Activated B cell treated with CpG ODN at 0.5 μM for 24 hours (primary cell): ENCODE data around the gene PMVK. TPM values are rescaled to one million over a fixed set of nuclear protein-coding genes. Genes with fewer than 3 reads are reported as not detected.

Experiments used
- ATAC-seq: fragments of 200-7000 bp; cut with Tn5 transposase; one replicate; pipeline ENCODE4 v1.10.0; 2021; ENCODE audit warnings: low read depth, mild to moderate bottlenecking, moderate library complexity
- CTCF ChIA-PET: fragments of 350-600 bp; sonication (Branson Sonifier 250); formaldehyde crosslinking; loops from one replicate; lab custom pipeline; 2021; ENCODE audit warnings: antibody characterized with exemption; lab: Charles Lee
- POLR2A ChIA-PET: fragments of 350-600 bp; sonication (Branson Sonifier 250); formaldehyde crosslinking; loops from one replicate; lab custom pipeline; 2021; ENCODE audit warnings: antibody characterized with exemption; lab: Charles Lee
- DNase-seq: peaks from one replicate; pipeline ENCODE4 v3.0.0; 2022
- H3K27ac Mint-ChIP-seq: one replicate; pipeline ENCODE4 v1.8.0; 2020; ENCODE audit warnings: mixed read lengths
- H3K27me3 Mint-ChIP-seq: one replicate; pipeline ENCODE4 v1.8.0; 2021; ENCODE audit warnings: mixed read lengths
- H3K36me3 Mint-ChIP-seq: one replicate; pipeline ENCODE4 v1.8.0; 2021; ENCODE audit warnings: low read depth, mixed read lengths
- H3K4me1 Mint-ChIP-seq: one replicate; pipeline ENCODE4 v1.8.0; 2021; ENCODE audit warnings: mixed read lengths
- H3K4me3 Mint-ChIP-seq: one replicate; pipeline ENCODE4 v1.8.0; 2020; ENCODE audit warnings: mild to moderate bottlenecking, mixed read lengths
- H3K9me3 Mint-ChIP-seq: one replicate; pipeline ENCODE4 v1.8.0; 2020; ENCODE audit warnings: mixed read lengths
- CTCF ChIP-seq: fragments of 200-600 bp; IDR thresholded peaks from one replicate; pipeline ENCODE4 v1.8.0; 2022; ENCODE audit warnings: antibody characterized with exemption, mild to moderate bottlenecking
- intact Hi-C: fragments of 100-400 bp; cut with micrococcal nuclease; formaldehyde crosslinking; loops from one replicate; pipeline ENCODE4 v1.15.1; 2024
- total RNA-seq: library from RNA; stranded (reverse); gene quantifications from 2 replicates; pipeline ENCODE4 v1.2.3, GENCODE V29; 2022

PMVK gene
- total RNA-seq, 1 donor from 2014 or later: 24.6 TPM

- peaks cover 66% of the 10 kb centered on the region for H3K36me3 Mint-ChIP-seq
Observed at GRCh38 chr1:154926201-154926600, 10.3 kb downstream of the PMVK start.

GRCh38 chr1:154925335-154926170 lies 11.0 kb downstream of the PMVK start:
- no peaks in the 10 kb centered on the region for H3K27me3 Mint-ChIP-seq

More at GRCh38 chr1:154926201-154926600, 10.3 kb downstream of the PMVK start:
- no peak for TF ChIP-seq CTCF
- intact Hi-C loops: no loop called here
- ChIA-PET POLR2A (interaction anchor here (2.0 kb wide), 1 partner anchor 10 kb away, joined by 9 read pairs; the partner anchor contains the start of gene PMVK), CTCF (no interaction called here)
- no peak for DNase-seq
- Mint-ChIP-seq H3K27me3 (no peaks in the 10 kb centered on the region), H3K4me1 (peaks cover 7% of the 10 kb centered on the region), H3K4me3 (no peak overlapping the region), H3K27ac (no peak overlapping the region), H3K9me3 (no peaks in the 10 kb centered on the region)
- ATAC-seq: no peak

GRCh38 chr1:154923695-154924094 lies 12.8 kb downstream of the PMVK start:
- POLR2A ChIA-PET: no interaction called here
- DNase-seq (no peak), ATAC-seq (no peak)
- Mint-ChIP-seq H3K27me3 (no peaks in the 10 kb centered on the region), H3K36me3 (peaks cover 53% of the 10 kb centered on the region), H3K27ac (no peak overlapping the region), H3K9me3 (no peaks in the 10 kb centered on the region), H3K4me3 (no peak overlapping the region), H3K4me1 (peaks cover 7% of the 10 kb centered on the region)
- no peak for TF ChIP-seq CTCF
- CTCF ChIA-PET: no interaction called here
- intact Hi-C loops: no loop called here

More at GRCh38 chr1:154925335-154926170, 11.0 kb downstream of the PMVK start:
- intact Hi-C loops: no loop called here
- ChIA-PET POLR2A (interaction anchor here (2.0 kb wide), 1 partner anchor 11 kb away, joined by 9 read pairs; the partner anchor contains the start of gene PMVK), CTCF (no interaction called here)
- no peak for TF ChIP-seq CTCF
- H3K4me1 Mint-ChIP-seq: peaks cover 7% of the 10 kb centered on the region
- no peak overlapping the region for H3K4me3 Mint-ChIP-seq
- H3K27ac Mint-ChIP-seq: no peak overlapping the region
- H3K36me3 Mint-ChIP-seq: peaks cover 65% of the 10 kb centered on the region
- DNase-seq (no peak), ATAC-seq (no peak)
- H3K9me3 Mint-ChIP-seq: no peaks in the 10 kb centered on the region

- H3K9me3 Mint-ChIP-seq: no peaks in the 10 kb centered on the region
- H3K4me1 Mint-ChIP-seq: no peaks in the 10 kb centered on the region
- no peak overlapping the region for H3K4me3 Mint-ChIP-seq
- H3K27me3 Mint-ChIP-seq: no peaks in the 10 kb centered on the region
- intact Hi-C loops: no loop called here
- H3K36me3 Mint-ChIP-seq: peaks cover 7% of the 10 kb centered on the region
- ChIA-PET POLR2A (no interaction called here), CTCF (no interaction called here)
- DNase-seq (no peak), ATAC-seq (no peak)
- no peak for TF ChIP-seq CTCF
- no peak overlapping the region for H3K27ac Mint-ChIP-seq
Observed at GRCh38 chr1:154913273-154913672, 23.2 kb downstream of the PMVK start.

GRCh38 chr1:154912755-154913154 lies 23.8 kb downstream of the PMVK start:
- H3K4me3 Mint-ChIP-seq: no peak overlapping the region
- DNase-seq: no peak
- POLR2A ChIA-PET: no interaction called here

More at GRCh38 chr1:154912755-154913154, 23.8 kb downstream of the PMVK start:
- no peak for ATAC-seq
- no peak overlapping the region for H3K27ac Mint-ChIP-seq
- no peaks in the 10 kb centered on the region for H3K27me3 Mint-ChIP-seq
- peaks cover 7% of the 10 kb centered on the region for H3K36me3 Mint-ChIP-seq
- CTCF ChIA-PET: no interaction called here
- H3K4me1 Mint-ChIP-seq: no peaks in the 10 kb centered on the region
- no peak for TF ChIP-seq CTCF
- intact Hi-C loops: no loop called here
- no peaks in the 10 kb centered on the region for H3K9me3 Mint-ChIP-seq
